Mammary epithelial cell (primary cell): ENCODE results near the gene TAAR2.

Experiments
- CTCF ChIP-seq, 2 donors: IDR thresholded peaks in 1 of 2; conservative IDR thresholded peaks in 1 of 2; 2 replicates each; pipeline ENCODE4 v1.5.1; 2011 to 2012; ENCODE audit warnings: inconsistent platforms in 2 of 2, low read length in 2 of 2, mild to moderate bottlenecking in 2 of 2, control low read depth in 1 of 2, low read depth in 1 of 2; ENCODE audit not compliant: insufficient read depth in 1 of 2; ENCODE audit errors: extremely low read depth in 1 of 2
- EZH2 ChIP-seq: IDR thresholded peaks from 2 replicates; pipeline ENCODE4 v1.6.1; 2012; ENCODE audit warnings: low read length, inconsistent platforms, borderline replicate concordance

DNA sequence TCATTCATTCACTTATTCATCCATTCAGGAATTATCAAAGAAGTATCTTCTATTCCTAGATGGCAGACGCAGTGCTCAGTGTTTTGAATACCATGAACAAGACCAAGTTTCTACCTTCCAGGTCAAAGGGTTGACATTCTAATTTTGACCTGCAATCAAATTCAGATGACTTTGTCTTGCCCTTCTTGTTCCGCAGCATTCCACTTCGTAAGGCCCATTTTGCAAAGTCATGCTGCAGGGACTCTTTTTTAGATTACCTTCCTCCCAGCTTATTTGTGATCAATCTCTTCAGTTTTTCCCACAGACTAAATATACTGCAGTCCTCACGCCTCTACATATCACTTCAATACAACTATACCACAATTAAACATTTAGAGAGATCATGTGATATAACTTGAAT is 42.0 kb upstream of the TAAR2 start:
- TF ChIP-seq CTCF (conservative IDR thresholded peaks at IDR 0.05 in 1 of 2, IDR thresholded peaks at IDR 0.05 in 1 of 2; ENCODE audit: extremely low read depth in 1 of 2, insufficient read depth in 1 of 2, low read depth in 1 of 2, low read length in 2 of 2), result no peak
- TF ChIP-seq EZH2, result no peak
